ENCODE measurements around the gene EGFR.

Gene EGFR

GRCh38 chr7:55006499-55006898, 12.3 kb upstream of the EGFR start:
- Histone ChIP-seq H3K4me2 (ENCODE audit: low read length) (no peak overlapping the region), H3K36me3 (ENCODE audit: insufficient read depth, low read length) (no peaks in the 10 kb centered on the region), H3K4me3 (ENCODE audit: low read depth, low read length, poor library complexity, severe bottlenecking) (no peak overlapping the region), H3K79me2 (ENCODE audit: insufficient read depth, low read length) (no peaks in the 10 kb centered on the region), H3F3A (ENCODE audit: insufficient read depth, low read length) (no peaks in the 10 kb centered on the region), H3K27me3 (ENCODE audit: insufficient read depth, low read length) (no peaks in the 10 kb centered on the region), H3K27ac (ENCODE audit: low read depth, low read length, poor library complexity, severe bottlenecking) (no peak overlapping the region), H3K9me2 (ENCODE audit: low read depth, low read length) (no peaks in the 10 kb centered on the region), H3K9ac (ENCODE audit: low read length) (no peak overlapping the region), H3K4me1 (ENCODE audit: insufficient read depth, low read length, severe bottlenecking) (no peaks in the 10 kb centered on the region), H2AFZ (ENCODE audit: low read length) (no peak overlapping the region), H3K9me3 (ENCODE audit: low read length) (no peaks in the 10 kb centered on the region), H4K20me1 (ENCODE audit: insufficient read depth, low read length) (no peaks in the 10 kb centered on the region)
- TF ChIP-seq, protein P1, sequence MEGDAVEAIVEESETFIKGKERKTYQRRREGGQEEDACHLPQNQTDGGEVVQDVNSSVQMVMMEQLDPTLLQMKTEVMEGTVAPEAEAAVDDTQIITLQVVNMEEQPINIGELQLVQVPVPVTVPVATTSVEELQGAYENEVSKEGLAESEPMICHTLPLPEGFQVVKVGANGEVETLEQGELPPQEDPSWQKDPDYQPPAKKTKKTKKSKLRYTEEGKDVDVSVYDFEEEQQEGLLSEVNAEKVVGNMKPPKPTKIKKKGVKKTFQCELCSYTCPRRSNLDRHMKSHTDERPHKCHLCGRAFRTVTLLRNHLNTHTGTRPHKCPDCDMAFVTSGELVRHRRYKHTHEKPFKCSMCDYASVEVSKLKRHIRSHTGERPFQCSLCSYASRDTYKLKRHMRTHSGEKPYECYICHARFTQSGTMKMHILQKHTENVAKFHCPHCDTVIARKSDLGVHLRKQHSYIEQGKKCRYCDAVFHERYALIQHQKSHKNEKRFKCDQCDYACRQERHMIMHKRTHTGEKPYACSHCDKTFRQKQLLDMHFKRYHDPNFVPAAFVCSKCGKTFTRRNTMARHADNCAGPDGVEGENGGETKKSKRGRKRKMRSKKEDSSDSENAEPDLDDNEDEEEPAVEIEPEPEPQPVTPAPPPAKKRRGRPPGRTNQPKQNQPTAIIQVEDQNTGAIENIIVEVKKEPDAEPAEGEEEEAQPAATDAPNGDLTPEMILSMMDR (IDR thresholded peaks at IDR 0.05; ENCODE audit: low read length), result no peak
- TF ChIP-seq EZH2 (IDR thresholded peaks at IDR 0.05; ENCODE audit: borderline replicate concordance, low read length), result no peak

- TF ChIP-seq, protein P1 (IDR thresholded peaks at IDR 0.05; ENCODE audit: low read length), result no peak
- TF ChIP-seq EZH2 (IDR thresholded peaks at IDR 0.05; ENCODE audit: borderline replicate concordance, low read length), result no peak
- Histone ChIP-seq H3K79me2 (ENCODE audit: insufficient read depth, low read length) (no peaks in the 10 kb centered on the region), H3K4me3 (ENCODE audit: low read depth, low read length, poor library complexity, severe bottlenecking) (no peak overlapping the region), H4K20me1 (ENCODE audit: insufficient read depth, low read length) (no peaks in the 10 kb centered on the region), H3K9me2 (ENCODE audit: low read depth, low read length) (no peaks in the 10 kb centered on the region), H3K9me3 (ENCODE audit: low read length) (no peaks in the 10 kb centered on the region), H3K9ac (ENCODE audit: low read length) (no peak overlapping the region), H3F3A (ENCODE audit: insufficient read depth, low read length) (no peaks in the 10 kb centered on the region), H3K4me1 (ENCODE audit: insufficient read depth, low read length, severe bottlenecking) (no peaks in the 10 kb centered on the region), H3K27ac (ENCODE audit: low read depth, low read length, poor library complexity, severe bottlenecking) (no peak overlapping the region), H3K36me3 (ENCODE audit: insufficient read depth, low read length) (no peaks in the 10 kb centered on the region), H3K27me3 (ENCODE audit: insufficient read depth, low read length) (no peaks in the 10 kb centered on the region), H3K4me2 (ENCODE audit: low read length) (no peak overlapping the region), H2AFZ (ENCODE audit: low read length) (no peak overlapping the region)
Measured at GRCh38 chr7:55013851-55014250, 5.0 kb upstream of the EGFR start.

DNA sequence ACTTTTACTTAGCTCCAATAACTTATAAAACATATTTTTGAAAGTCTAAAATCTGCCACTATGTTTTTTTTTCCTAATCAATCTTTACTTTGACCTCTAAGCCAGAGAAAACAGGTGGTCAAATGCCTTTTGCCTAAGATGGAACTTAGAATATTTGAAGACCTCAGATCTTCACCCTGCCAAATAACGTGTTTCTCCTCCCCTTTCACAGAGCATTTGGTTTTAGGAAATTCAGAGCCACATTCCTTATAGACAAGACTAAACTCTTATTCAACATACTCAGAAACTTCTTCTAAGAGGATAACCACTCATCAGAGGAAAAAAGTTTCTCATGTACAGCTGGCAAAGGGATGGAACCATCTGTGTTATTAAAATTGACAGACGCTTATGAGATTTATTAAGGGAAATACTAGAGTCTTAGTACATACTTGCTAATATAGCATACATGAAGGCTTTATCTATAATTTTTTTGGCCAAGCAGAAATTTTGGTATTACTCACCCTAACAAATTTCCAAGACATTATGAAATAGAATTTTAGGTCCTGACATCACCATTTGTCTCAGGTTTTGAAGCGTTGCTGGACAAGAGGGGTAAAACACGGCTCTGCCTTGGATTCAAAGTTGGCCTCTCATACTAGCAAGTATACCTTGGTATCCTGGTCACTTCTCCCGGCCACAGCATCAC, 2.6 kb upstream of the EGFR start:
- Histone ChIP-seq H3K4me2 (ENCODE audit: low read length) (no peak overlapping the region), H3K79me2 (ENCODE audit: insufficient read depth, low read length) (no peaks in the 10 kb centered on the region), H3K4me3 (ENCODE audit: low read depth, low read length, poor library complexity, severe bottlenecking) (no peak overlapping the region), H3K36me3 (ENCODE audit: insufficient read depth, low read length) (no peaks in the 10 kb centered on the region), H4K20me1 (ENCODE audit: insufficient read depth, low read length) (no peaks in the 10 kb centered on the region), H2AFZ (ENCODE audit: low read length) (no peak overlapping the region), H3K4me1 (ENCODE audit: insufficient read depth, low read length, severe bottlenecking) (no peaks in the 10 kb centered on the region), H3K27me3 (ENCODE audit: insufficient read depth, low read length) (no peaks in the 10 kb centered on the region), H3K27ac (ENCODE audit: low read depth, low read length, poor library complexity, severe bottlenecking) (no peak overlapping the region), H3K9ac (ENCODE audit: low read length) (no peak overlapping the region), H3F3A (ENCODE audit: insufficient read depth, low read length) (no peaks in the 10 kb centered on the region), H3K9me2 (ENCODE audit: low read depth, low read length) (no peaks in the 10 kb centered on the region), H3K9me3 (ENCODE audit: low read length) (no peaks in the 10 kb centered on the region)
- TF ChIP-seq, protein P1 (IDR thresholded peaks at IDR 0.05; ENCODE audit: low read length), result no peak
- no peak for TF ChIP-seq EZH2 (IDR thresholded peaks at IDR 0.05; ENCODE audit: borderline replicate concordance, low read length)

Data from OCI-LY1 (cell line).